SJCRH30 (cell line): Measurements from ENCODE around the gene ABCD1. TPM values are rescaled to one million over a fixed set of nuclear protein-coding genes. Genes with fewer than 3 reads are reported as not detected.
"Not testable (repeated sequence)": the region's sequence is repeated elsewhere in the genome, so short reads cannot be mapped to it uniquely, and the experiment has no call there.

Experiments
- DNase-seq, 2 experiments: peaks; one replicate each; pipeline ENCODE4 v3.0.0-alpha.2; 2015 to 2020
- H3K27ac ChIP-seq: fragments of 250-450 bp; sonication (Bioruptor Pico); 2 replicates; pipeline ENCODE4 v1.5.1; 2020; ENCODE audit warnings: mild to moderate bottlenecking, moderate library complexity
- H3K27me3 ChIP-seq: fragments of 250-450 bp; sonication (Bioruptor Pico); 2 replicates; pipeline ENCODE4 v1.5.1; 2020; ENCODE audit warnings: mild to moderate bottlenecking, moderate library complexity
- H3K36me3 ChIP-seq: fragments of 250-450 bp; sonication (Bioruptor Pico); 2 replicates; pipeline ENCODE4 v1.5.1; 2020; ENCODE audit warnings: mild to moderate bottlenecking, moderate library complexity
- H3K4me1 ChIP-seq: fragments of 250-450 bp; sonication (Bioruptor Pico); 2 replicates; pipeline ENCODE4 v1.5.1; 2020; ENCODE audit warnings: mild to moderate bottlenecking, moderate library complexity
- H3K4me3 ChIP-seq: fragments of 250-450 bp; sonication (Bioruptor Pico); 2 replicates; pipeline ENCODE4 v1.5.1; 2020; ENCODE audit warnings: mild to moderate bottlenecking, moderate library complexity
- H3K9me3 ChIP-seq: fragments of 250-450 bp; sonication (Bioruptor Pico); replicated peaks from 2 replicates; pipeline ENCODE4 v1.5.1; 2020; ENCODE audit warnings: mild to moderate bottlenecking, moderate library complexity
- total RNA-seq: library from RNA; depleted of rRNA; stranded (reverse); fragments of >200 nt; shearing (Covaris generic); gene quantifications from 2 replicates; pipeline ENCODE4 v1.2.3, GENCODE V29; 2014

ABCD1 gene
- total RNA-seq, 1 experiment from 2014 or later = 4.9 TPM

- Histone ChIP-seq H3K27ac (no peak overlapping the region), H3K27me3 (no peaks in the 10 kb centered on the region), H3K4me3 (no peak overlapping the region), H3K4me1 (no peaks in the 10 kb centered on the region), H3K9me3 (no peaks in the 10 kb centered on the region), H3K36me3 (no peaks in the 10 kb centered on the region)
- peak; percentile 23 to 42 for DNase-seq
Measured at GRCh38 chrX:153700376-153700945, 24.2 kb upstream of the ABCD1 start.

DNA sequence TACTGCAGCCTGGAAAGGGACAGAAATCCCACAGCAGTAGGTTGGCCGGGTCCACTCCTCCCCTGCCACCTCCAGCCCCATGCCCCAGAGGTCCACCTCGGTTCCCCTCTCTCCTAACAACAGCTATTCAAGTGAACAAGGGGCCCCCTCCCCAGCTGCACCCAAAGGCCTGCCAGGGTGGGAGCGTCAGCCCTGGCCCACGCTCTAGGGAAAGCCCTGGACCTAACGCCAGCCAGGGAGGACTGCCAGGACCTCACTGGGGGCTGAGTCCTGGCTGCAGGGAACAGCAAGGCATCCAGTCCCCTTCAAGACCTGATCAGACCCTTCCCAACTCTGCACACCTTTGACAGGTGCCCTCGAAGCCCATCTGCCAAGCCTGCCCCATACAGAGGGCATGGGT, 23.7 kb upstream of the ABCD1 start:
- Histone ChIP-seq H3K9me3 (no peaks in the 10 kb centered on the region), H3K4me1 (no peaks in the 10 kb centered on the region)

DNA sequence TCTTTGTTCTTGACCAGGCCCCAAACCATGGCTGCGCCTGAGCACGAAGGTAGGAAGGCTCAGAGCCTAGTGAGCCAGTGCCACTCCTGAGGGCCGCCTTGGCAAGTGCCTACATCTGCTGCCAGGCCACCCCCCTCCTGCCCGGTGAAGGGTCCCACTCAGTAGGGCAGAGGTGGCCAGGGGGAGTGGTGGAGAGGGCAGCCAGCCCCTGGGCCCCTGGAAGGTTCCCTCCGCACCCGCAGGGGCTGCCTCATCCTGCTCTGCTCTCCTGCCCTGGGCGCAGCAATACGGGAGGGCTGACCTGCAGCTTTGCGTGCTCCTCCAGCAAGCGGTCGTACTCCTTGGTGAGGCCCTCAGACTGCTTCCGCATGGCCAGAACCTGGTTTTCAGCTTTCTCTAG, 22.9 kb upstream of the ABCD1 start:
- Histone ChIP-seq H3K27ac (no peak overlapping the region), H3K4me3 (no peak overlapping the region), H3K36me3 (no peaks in the 10 kb centered on the region), H3K9me3 (no peaks in the 10 kb centered on the region), H3K27me3 (no peaks in the 10 kb centered on the region), H3K4me1 (no peaks in the 10 kb centered on the region)
- no peak for DNase-seq

More for the DNA sequence above, 23.7 kb upstream of the ABCD1 start:
- H3K36me3 ChIP-seq = no peaks in the 10 kb centered on the region
- H3K27ac ChIP-seq = no peak overlapping the region
- no peak overlapping the region for H3K4me3 ChIP-seq
- no peaks in the 10 kb centered on the region for H3K27me3 ChIP-seq
- no peak for DNase-seq

DNA sequence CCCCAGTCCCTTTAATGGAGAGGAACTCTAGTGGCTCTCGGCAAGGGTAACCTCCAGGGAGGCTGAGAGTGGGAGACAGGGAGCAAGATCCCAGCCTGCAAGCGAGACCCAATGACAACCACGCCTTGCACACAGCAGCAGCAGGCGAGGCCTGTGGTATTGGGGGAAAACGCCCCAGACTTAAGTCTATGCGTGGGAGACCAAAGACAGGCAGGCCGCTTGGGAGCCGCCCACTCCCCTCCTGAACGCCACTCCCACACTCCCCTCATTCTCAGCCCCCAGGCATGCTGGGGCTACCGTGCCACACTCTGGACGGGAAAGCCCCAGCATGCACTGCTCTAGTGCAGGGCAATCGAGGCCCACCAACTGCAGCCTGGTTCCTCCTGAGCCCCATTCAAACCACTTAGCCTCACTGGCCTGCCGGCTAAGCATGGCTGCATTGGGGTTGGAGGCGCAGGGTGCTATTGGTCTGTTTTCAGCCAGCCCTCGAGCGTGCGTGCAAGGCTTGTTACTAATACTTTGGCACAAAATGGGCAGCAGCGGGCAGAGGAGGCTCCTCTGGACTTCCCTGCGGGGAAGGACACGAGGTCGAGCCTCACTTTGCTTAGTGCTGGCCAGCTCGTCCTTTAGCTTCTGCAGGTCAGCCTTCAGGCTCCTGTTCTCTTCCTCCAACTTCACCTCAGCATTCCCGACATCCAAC, 22.2 kb upstream of the ABCD1 start:
- Histone ChIP-seq H3K9me3 (no peaks in the 10 kb centered on the region), H3K4me3 (no peak overlapping the region), H3K4me1 (no peaks in the 10 kb centered on the region), H3K36me3 (no peaks in the 10 kb centered on the region), H3K27ac (no peak overlapping the region), H3K27me3 (no peaks in the 10 kb centered on the region)
- DNase-seq = no peak

- H3K36me3 ChIP-seq = no peaks in the 10 kb centered on the region
- H3K9me3 ChIP-seq = no peaks in the 10 kb centered on the region
- H3K27ac ChIP-seq = no peak overlapping the region
- no peaks in the 10 kb centered on the region for H3K27me3 ChIP-seq
- no peaks in the 10 kb centered on the region for H3K4me1 ChIP-seq
- no peak for DNase-seq
- no peak overlapping the region for H3K4me3 ChIP-seq
Measured at GRCh38 chrX:153703036-153703370, 21.7 kb upstream of the ABCD1 start.

- Histone ChIP-seq H3K27me3 (no peaks in the 10 kb centered on the region), H3K27ac (no peak overlapping the region), H3K9me3 (no peaks in the 10 kb centered on the region), H3K4me1 (no peaks in the 10 kb centered on the region), H3K36me3 (no peaks in the 10 kb centered on the region), H3K4me3 (no peak overlapping the region)
- DNase-seq = no peak
Measured at GRCh38 chrX:153704021-153704526, 20.6 kb upstream of the ABCD1 start.

DNA sequence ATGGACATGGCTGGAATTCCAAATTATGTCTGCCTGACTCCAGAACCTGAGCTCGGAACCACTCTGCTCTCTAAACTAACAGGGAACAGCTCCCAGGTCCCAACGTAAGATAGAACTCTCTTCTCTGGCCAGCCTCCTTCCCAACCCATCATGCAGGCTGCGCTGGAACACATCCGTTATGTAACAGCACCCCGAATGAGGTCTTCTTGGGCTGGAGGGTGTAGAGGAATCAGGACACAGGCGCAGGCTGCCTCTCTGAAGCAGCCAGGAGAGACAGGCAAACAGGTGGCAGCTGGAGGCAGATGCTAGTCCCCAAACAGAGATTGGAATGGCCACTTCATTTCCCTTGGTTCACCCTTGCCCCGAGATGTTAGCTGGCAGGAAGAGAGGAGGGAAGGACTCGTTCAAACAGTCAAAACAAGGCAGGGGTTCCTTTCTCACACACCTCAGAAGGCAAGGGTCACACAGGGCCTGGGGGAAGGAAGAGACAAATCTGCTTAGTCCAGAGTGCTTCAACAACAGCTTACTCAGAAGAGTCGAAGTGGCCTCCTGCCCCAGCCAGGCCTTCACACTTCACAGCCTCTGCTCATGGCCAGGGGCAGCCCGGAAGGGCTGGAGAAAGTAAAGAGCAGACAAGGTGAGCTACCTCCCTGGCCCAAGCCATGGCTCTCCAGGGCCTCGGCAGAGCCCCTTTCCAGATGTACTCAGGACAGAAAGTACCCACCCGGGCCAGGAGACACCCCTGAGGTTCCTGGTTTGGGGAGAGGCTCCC, 19.8 kb upstream of the ABCD1 start:
- not testable (repeated sequence) for H3K4me1 ChIP-seq

GRCh38 chrX:153705403-153706060, 19.1 kb upstream of the ABCD1 start:
- H3K27ac ChIP-seq, H3K4me3 ChIP-seq, H3K36me3 ChIP-seq, H3K9me3 ChIP-seq, H3K4me1 ChIP-seq, H3K27me3 ChIP-seq, DNase-seq: not testable (repeated sequence)

More for the DNA sequence above, 19.8 kb upstream of the ABCD1 start:
- not testable (repeated sequence) for H3K27ac ChIP-seq, H3K9me3 ChIP-seq, H3K36me3 ChIP-seq, DNase-seq, H3K4me3 ChIP-seq, H3K27me3 ChIP-seq

DNA sequence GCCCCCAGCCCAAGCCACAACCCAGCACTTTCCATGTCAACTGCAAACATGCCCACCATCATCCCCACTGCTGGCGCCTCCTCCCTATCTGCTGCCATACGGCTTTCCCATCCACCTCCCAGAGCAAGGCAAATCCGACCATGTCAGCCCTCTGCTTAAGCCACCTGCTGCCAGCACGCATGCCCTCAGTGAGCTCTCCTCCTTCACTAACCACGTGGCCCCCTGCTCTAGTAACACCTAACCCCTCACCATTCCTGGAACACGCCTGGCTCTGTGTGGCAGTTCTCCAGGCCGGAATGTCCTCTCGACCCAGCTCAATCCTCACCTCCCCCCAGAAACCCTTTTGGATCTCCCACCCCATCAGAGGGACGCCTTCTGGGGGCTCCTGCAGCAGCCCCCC, 17.9 kb upstream of the ABCD1 start:
- H3K27ac ChIP-seq = no peak overlapping the region
- DNase-seq = no peak
- H3K27me3 ChIP-seq = no peaks in the 10 kb centered on the region
- no peak overlapping the region for H3K4me3 ChIP-seq
- H3K9me3 ChIP-seq = no peaks in the 10 kb centered on the region
- H3K4me1 ChIP-seq = no peaks in the 10 kb centered on the region
- no peaks in the 10 kb centered on the region for H3K36me3 ChIP-seq

- Histone ChIP-seq H3K36me3 (no peaks in the 10 kb centered on the region), H3K4me1 (no peaks in the 10 kb centered on the region)
Measured at GRCh38 chrX:153707406-153707805, 17.2 kb upstream of the ABCD1 start.

GRCh38 chrX:153708415-153708814, 16.2 kb upstream of the ABCD1 start:
- Histone ChIP-seq H3K4me3 (no peak overlapping the region), H3K27me3 (no peaks in the 10 kb centered on the region), H3K4me1 (no peaks in the 10 kb centered on the region), H3K27ac (no peak overlapping the region), H3K9me3 (no peaks in the 10 kb centered on the region), H3K36me3 (no peaks in the 10 kb centered on the region)
- peak; percentile 55 to 60 for DNase-seq

More at GRCh38 chrX:153707406-153707805, 17.2 kb upstream of the ABCD1 start:
- H3K27ac ChIP-seq = no peak overlapping the region
- DNase-seq = no peak
- H3K9me3 ChIP-seq = no peaks in the 10 kb centered on the region
- no peak overlapping the region for H3K4me3 ChIP-seq
- no peaks in the 10 kb centered on the region for H3K27me3 ChIP-seq

- H3K4me1 ChIP-seq = no peaks in the 10 kb centered on the region
- H3K27ac ChIP-seq = no peak overlapping the region
- no peaks in the 10 kb centered on the region for H3K27me3 ChIP-seq
- no peaks in the 10 kb centered on the region for H3K9me3 ChIP-seq
- no peak for DNase-seq
- H3K36me3 ChIP-seq = no peaks in the 10 kb centered on the region; the same call in 1 of the 2 replicates
- no peak overlapping the region for H3K4me3 ChIP-seq
Measured at GRCh38 chrX:153709726-153710674, 14.7 kb upstream of the ABCD1 start.

GRCh38 chrX:153714256-153714655, 10.4 kb upstream of the ABCD1 start:
- H3K36me3 ChIP-seq = peaks cover 3% of the 10 kb centered on the region; the same call in 1 of the 2 replicates
- no peak overlapping the region for H3K27ac ChIP-seq
- no peaks in the 10 kb centered on the region for H3K4me1 ChIP-seq

DNA sequence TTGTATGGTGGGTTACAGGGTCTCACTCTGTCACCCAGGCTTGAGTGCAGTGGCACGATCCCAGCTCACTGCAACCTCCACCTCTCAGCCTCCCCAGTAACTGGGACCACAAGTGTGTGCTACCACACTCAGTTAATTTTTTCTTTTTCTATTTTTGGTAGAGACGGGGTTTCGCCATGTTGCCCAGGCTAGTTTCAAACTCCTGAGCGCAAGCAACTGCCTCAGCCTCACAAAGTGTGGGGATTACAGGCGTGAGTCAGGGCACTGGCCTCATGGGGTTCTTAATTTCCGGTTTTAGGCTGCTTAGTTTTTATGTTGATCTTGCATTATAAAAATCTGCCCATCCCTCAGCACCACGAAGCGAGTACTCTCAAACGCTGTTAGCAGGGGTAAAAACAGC, 7.2 kb upstream of the ABCD1 start:
- DNase-seq = no peak
- Histone ChIP-seq H3K27ac (no peak overlapping the region), H3K4me3 (no peak overlapping the region), H3K27me3 (no peaks in the 10 kb centered on the region), H3K9me3 (no peaks in the 10 kb centered on the region), H3K36me3 (peaks cover 5% of the 10 kb centered on the region; the same call in 1 of the 2 replicates), H3K4me1 (no peaks in the 10 kb centered on the region)

More at GRCh38 chrX:153714256-153714655, 10.4 kb upstream of the ABCD1 start:
- no peaks in the 10 kb centered on the region for H3K27me3 ChIP-seq
- no peak overlapping the region for H3K4me3 ChIP-seq
- H3K9me3 ChIP-seq = no peaks in the 10 kb centered on the region
- no peak for DNase-seq
